ENCODE data around the gene AP1M2.
"Not testable (repeated sequence)": the region's sequence is repeated elsewhere in the genome, so short reads cannot be mapped to it uniquely, and the experiment has no call there.

Gene AP1M2

DNA sequence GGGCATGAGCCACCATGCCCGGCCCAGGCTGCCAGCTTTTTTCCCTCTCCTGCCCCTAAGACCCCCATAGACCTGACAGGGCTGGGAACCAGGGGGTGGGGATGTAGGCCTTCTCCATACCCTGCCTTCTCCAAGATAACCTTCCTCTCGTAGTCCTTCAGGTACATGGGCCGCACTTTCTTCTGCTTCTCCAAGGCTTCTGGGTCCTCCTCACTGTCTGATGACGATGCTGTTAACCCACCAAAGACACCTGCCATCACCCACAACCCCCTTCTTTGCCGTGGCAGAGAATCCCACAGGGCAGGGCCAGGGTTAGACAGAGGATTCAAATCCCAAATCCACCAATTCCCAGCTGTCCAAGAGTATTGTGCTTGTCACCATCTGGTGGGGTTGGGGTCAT is 24.5 kb downstream of the AP1M2 start:
- no peak for DNase-seq

DNA sequence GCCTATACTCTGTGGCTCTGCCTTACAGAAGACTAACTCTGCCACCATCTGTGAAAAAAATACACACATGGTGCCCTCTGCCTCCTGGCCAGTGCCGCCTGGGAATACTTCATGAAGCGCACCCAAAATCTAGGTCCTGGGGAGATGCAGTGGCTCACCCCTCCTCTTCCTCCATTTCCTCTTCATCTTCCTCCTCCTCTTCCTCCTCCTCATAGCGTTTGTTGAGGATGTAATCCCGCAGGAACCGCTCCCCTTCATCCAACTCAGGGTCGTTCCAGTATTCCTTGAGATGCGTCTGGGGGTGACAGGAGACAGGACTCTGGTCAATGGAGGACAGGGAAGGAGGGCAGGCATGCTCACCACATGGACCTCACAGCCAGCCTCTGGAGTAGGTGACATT is 27.0 kb downstream of the AP1M2 start:
- DNase-seq, result no peak

DNA sequence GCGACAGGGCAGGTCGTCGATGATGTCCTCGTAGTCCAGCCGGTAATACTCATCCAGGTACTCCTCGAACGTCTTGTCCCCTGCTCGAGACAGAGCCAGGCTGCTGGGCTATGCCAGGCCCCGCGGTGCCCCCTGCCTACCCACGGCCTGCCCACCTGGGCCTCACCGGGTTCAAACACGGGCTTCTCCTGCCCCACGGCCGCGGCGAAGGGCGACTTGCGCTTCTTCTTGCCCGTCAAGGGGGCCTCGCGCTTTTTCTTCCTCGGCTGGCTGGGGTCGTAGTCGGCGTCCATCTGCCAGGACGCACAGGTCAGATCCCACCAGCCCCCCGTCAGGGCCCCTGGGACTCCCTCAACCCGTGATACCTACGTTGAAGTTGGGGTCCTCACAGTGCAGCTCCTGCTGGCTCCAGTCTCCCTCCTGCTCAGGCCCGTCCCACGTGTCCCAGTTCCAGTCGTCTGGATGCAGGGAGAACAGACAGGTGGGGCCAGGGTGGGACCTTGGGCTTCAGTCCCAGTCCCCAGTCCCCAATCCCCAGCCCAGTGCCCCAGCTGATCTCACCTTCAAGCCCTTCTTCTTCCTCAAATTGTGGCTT is 29.4 kb downstream of the AP1M2 start:
- no peak for DNase-seq

DNA sequence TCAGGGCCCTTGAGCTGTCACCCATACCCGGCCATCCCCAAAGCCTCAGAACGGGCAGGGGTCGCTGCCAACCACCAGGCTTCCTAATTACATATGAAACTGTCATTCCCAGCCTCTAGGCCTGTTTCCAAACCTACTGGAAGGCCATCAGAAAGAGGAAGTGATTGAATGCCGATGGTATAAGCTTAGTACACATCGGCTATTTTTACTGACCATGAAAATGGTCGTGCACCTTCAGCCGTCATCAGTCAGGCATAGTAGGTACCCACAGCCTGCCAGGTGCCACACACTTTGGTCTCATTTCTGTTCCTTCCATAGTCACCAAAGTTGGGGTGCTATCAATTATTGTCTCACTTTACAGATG is 31.5 kb downstream of the AP1M2 start:
- no peak for DNase-seq

DNA sequence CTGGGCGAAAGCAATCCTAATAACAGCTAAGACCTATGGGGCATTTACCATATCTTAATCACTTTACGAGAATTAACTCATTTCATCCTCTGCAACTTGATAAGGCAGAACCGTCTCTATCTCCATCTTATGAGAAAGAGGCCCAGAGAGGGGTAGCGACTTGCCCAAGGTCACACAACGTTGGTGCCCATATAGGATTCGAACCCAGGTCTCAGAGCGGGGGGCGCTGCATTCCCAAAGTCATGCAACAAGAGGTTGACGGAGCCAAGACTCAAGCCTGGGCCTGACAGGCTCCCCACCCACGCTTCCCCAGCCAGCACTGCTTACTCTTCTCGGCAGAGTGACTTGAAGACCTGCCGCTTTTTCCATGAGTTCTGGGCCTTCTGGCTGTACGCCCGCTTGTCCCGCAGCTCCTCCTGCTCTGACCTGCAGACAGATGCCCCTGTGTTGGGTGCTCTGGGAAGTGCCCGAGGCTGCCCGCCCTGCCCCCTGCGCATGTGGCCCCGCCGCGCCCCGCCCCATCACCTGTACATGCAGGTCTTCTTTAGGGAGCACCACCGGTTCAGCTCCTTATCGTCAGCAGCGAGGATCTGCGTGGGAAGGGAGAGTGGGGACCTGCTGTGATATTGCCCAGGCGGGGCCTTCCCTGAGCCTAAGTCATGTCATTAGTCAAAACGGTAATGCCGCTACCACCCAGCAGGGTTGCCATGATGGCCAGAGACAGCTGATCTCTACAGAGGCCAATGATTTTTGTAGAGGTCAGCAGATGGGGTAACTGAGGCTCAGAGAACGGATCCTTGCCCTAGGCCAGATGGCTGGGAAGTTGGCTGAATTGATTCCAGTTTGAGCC is 32.1 kb downstream of the AP1M2 start:
- DNase-seq, result no peak

DNA sequence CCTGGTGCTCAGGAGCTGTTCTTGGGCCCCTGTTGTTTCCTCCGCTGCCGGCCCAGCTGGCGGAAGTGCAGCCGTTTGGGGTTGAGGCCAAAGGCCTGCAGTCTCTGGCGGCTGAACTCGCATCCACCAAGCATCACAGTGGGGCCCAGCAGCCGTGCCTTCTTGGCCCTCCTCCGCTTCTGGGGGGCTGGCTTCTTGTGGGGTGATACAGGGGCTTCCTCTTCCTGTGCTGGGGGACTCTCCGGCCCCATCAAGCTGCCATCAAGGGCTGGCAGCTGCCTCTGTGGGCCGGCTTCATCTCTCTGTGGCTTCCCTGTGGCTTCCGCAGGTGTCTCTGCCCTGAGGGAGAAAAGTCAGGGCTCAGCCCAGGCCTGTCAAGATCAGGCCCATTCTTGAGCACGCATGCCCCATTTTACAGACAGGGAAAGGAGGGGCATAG is 33.1 kb downstream of the AP1M2 start:
- DNase-seq, result no peak

DNA sequence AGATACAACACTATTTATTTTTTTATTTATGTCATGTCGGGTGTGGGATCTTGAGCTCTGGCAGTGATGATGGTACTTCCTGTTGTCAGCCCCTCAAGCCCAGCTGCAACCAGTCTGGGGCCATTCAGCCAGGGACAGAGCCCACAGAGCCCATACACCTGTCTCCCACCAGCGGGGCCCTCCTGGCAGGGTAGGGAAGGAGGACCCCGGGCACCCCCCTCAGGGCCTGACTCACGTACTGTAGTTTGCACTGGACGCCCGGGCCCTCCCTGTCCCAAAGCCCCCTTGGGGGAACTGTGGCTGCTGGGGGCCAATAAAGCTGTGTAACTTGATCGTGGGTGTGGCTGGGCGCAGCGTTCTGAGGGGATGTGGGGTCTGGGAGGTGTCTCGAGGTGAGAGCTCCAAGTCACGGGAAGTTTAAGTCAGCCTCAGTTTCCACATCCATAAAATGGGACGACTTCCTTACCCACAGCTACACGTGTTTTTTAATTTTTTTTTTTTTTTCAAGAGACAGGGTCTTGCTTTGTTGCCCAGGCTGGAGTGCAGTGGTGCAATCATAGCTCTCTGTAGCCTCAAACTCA is 33.9 kb downstream of the AP1M2 start:
- DNase-seq, result no peak

DNA sequence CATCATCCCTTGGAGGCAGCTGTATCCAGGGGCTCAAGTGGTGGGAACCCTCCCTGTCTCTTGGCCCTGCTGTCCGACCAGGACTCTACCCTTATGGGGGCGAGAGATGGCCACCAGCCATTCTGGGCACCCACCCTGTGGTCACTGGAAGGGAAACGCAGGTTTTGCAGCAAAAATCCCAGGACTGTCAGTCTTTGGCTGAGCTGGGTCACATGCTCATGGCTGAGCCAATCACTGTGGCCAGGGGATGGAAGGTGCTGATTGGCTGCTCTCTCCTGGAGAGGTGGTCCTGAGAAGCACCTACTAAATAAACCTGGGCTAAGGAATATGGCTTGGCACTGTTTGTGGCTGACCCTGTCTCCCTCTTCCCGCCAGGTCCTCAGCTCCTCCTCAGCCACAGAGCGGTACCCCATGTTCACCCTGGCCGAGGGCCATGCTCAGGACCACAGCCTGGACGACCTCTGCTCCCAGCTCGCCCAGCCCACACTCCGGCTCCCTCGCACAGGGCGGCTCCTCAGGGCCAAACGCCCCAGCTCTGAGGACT is 34.5 kb downstream of the AP1M2 start:
- DNase-seq, result no peak

DNA sequence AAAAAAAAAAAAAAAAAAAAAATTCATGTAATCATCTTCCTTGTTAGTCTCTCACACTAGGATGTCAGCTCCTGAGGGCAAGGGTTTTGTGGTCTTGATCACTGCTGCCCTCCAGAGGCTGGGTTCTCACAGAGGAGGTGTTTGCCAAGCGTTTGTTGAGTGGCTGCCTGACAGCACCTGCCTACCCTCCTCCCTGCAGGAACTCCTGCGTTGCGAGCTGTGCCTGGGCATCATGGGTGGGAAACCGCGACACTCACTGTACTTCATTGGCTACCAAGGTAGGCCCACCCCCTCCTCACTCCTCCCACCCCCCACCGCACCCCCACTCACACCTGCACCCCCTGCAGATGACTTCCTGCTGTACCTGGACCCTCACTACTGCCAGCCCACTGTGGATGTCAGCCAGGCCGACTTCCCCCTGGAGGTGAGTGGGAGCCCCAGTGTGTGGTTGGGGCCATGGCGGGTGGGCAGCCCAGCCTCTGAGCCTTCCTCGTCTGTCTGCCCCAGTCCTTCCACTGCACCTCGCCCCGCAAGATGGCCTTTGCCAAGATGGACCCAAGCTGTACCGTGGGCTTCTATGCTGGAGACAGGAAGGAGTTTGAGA is 35.3 kb downstream of the AP1M2 start:
- no peak for DNase-seq

DNA sequence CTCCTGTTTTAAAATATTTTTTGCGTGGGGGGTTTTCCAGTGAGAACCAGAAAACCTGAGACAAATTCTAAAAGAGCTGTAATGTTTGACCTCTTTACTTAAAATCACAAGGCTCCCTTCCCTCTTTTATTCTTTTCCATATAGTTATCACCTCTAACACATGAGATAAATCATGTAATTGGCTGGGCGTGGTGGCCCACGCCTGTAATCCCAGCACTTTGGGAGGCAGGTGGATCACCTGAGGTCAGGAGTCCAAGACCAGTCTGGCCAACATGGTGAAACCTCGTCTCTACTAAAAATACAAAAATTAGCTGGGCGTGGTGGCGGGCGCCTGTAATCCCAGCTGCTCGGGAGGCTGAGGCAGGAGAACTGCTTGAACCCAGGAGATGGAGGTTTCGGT is 36.1 kb downstream of the AP1M2 start:
- DNase-seq, result not testable (repeated sequence)

DNA sequence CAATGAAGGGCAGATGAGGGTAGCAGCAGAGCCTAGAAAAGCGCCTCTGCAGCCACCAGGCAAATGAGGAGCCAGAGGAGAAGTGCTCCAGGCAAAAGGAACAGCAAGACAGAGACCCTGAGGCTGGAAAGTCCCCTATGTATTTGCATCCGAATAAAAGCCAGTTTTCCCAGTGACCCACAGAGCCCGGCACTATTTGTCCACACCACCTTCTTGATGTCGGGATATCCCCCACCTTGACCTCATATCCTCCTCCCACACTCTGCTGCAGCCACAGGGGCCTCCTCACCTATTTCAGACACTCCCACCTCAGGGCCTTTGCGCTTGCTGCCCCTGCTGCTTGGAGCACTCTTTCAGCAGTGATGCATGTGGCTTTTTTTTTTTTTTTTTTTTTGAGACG is 36.8 kb downstream of the AP1M2 start:
- DNase-seq, result no peak

DNA sequence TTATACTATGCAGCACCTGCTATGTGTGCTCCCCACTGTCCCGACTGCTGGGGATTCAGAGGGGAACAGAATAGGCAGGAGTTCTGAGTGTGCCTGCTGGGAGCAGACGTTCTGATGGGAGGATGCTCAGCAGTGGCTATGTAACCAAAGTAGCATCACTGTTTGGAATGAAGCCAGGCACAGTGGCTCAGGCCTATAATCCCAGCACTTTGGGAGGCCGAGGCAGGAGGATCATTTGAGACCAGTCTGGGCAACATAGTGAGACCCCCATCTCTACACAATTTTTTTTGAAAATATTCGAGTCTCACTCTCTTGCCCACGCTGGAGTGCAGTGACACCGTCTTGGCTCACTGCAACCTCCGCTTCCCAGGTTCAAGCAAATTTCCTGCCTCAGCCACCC is 37.4 kb downstream of the AP1M2 start:
- no peak for DNase-seq

DNA sequence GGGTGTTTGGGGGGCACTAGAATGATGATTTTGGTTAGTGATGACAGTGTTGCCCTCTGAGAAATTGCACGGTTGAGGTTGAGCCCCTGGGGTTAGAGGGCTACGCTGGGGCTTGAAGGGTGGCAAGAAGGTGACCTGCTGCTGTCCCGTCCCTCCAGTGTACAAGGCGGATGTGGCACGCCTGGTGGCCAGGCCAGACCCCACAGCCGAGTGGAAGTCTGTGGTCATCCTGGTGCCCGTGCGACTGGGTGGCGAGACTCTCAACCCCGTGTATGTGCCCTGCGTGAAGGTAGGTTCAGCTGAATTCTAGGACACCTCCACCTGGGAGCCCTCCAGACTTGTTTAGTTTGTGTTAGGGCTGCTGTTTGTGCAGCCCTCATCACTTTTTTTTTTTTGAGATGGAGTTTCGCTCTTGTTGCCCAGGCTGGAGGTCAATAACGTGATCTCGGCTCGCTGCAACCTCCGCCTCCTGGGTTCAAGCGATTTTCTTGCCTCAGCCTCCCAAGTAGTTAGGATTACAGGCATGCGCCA is 38.3 kb downstream of the AP1M2 start:
- DNase-seq, result no peak

DNA sequence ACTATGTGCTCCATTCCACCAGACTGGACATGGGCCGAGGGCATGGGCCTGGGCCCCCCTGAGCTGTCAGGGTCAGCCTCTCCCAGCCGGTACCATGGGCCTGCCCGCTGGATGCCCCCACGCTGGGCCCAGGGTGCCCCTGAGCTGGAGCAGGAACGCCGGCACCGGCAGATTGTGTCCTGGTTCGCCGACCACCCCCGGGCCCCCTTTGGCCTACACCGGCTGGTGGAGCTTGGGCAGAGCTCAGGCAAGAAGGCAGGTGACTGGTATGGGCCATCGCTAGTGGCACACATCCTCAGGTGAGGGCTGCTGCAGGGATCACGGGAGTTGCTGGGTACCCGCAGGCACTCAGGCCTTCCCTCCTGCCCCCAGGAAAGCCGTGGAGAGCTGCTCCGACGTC is 40.3 kb downstream of the AP1M2 start:
- DNase-seq, result no peak

DNA sequence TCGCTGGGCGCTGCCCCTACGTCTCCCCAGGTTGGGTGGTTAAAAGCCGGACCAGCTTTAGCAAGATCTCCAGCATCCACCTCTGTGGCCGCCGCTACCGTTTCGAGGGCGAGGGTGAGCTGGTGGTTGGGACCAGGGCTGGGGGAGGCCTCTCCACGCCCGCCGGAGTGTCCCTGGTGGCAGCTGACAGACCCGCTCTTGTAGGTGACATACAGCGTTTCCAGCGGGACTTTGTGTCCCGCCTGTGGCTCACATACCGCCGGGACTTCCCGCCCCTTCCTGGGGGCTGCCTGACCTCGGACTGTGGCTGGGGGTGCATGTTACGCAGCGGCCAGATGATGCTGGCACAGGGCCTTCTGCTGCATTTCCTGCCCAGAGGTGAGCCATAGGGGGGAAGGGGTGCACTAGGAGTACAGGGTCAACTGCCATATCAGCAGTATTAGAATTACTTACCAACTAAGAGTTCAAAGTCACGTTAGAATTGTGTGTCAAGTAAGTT is 42.3 kb downstream of the AP1M2 start:
- DNase-seq, result no peak

DNA sequence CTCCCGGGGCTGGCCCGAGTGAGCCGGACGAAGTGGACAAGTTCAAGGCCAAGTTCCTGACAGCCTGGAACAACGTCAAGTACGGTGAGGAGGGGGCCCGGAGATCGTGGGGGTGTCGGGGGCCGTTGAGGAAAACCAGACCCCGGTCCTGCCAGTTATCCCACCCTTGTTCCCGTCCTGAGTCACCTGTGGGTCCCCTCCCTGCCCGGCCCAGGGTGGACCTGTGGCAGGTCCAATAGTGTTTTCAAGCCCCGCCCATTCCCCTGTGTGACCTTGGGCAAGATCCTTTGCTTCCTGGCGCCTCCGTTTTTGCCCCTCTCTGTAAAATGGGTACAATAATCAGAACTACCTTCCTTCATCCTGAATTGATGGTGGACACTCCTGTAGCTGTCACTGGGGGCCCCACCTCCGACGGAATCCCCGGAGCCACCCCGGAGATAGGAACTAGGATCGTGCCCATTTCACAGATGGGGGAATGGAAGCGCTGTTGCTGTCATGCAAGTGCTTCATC is 42.8 kb downstream of the AP1M2 start:
- DNase-seq, result no peak

DNA sequence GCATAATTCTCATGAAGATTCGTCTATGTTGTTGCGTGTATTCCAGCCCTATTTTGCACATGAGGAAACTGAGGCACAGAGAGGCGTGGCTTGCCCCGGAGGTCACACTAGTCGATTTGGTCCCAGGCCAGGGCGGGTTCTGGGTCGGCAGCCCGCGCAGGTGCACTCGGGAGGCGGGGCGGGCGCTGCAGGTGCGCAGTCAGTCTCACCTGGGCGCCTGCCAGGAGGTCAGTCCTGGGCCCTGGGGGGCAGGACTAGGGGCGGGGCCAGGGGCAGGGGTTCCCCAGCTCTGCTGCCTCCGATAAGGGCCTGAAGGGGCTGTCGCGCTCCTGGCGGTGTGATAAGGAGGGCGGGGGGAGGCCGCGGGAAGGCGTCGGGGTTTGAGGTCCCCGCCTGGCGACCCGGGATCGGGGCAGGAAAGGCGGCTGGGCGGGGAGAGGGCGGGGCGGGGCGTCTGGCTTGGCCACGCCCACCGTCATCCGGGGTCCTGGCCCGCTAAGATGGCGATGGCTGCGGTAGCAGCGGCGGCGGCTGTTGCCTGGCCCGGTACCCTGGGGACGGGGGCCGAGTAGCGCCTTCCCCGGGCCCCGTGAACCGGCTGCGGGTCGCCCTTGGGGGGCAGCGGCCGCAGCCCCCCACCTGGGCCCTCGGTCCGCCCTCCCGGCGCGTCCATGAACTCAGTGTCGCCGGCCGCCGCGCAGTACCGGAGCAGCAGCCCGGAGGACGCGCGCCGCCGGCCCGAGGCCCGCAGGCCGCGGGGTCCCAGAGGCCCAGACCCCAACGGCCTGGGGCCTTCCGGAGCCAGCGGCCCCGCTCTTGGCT is 43.5 kb downstream of the AP1M2 start, which contains the start of gene ATG4D:
TSS of gene ATG4D (plus strand) at position 485 of the 822 bp plus-strand sequence. CDS start at position 672, 187 bp downstream.
- DNase-seq, result peak; percentile 55

DNA sequence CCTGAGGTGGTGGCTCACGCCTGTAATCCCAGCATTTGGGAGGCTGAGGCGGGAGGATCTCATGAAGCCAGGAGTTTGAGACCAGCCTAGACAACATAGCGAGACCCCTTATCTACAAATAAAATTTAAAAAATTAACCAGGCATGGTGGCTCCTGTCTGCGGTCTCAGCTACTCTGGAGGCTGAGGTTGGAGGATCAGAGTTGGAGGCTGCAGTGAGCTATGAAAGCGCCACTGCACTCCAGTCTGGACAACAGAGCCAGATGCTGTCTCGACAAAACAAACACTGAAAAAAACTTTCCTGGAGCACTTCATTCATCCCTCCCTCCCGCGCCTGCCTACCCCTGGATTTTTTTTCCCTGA is 44.1 kb downstream of the AP1M2 start:
- DNase-seq, result no peak

DNA sequence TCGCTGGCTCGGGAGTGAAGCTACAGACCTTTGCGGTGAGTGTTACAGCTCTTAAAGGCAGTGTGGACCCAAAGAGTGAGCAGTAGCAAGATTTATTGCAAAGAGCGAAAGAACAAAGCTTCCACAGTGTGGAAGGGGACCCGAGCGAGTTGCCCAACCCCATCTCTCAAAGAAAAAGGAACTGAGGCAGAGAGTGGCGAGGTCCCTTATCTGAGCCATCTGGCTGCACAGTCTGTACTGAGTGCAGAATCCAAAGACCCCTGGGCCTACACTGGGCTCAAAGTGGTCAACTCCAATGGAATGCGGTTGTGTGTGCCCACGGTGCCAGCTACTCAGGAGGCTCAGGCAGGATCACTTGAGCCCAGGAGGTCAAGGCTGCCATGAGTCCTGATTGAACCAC is 48.1 kb downstream of the AP1M2 start:
- DNase-seq, result not testable (repeated sequence)

DNA sequence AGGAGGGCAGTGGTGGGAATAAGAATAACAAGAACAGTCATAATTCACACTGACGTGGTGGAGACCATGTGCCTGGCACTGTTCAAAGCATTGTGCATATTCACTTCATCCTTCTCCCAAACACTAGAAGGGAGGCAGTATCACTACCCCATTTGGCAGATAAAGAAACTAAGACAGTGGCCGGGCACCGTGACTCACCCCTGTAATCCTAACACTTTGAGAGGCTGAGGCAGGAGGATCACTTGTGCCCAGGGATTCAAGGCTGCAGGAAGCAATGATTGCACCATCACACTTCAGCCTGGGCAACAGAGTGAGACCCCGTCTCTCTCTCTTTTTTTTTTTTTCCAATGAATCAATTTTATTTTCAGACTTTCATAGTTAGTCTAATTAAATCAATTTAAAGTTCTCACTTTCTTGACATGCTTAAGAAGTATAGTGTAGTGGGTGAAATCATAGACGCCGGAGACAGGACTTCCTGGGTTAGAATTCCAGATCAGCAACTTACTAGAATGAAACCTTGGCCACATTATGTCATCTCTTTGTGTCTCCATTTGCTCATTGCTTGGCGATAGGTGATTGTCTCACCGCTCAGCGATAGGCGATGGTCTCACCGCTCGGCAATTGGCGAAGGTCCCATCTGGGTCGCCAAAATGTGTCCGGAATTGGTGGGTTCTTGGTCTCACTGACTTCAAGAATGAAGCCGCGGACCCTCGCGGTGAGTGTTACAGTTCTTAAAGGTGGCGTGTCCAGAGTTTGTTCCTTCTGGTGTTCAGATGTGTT is 48.7 kb downstream of the AP1M2 start:
- no peak for DNase-seq

DNA sequence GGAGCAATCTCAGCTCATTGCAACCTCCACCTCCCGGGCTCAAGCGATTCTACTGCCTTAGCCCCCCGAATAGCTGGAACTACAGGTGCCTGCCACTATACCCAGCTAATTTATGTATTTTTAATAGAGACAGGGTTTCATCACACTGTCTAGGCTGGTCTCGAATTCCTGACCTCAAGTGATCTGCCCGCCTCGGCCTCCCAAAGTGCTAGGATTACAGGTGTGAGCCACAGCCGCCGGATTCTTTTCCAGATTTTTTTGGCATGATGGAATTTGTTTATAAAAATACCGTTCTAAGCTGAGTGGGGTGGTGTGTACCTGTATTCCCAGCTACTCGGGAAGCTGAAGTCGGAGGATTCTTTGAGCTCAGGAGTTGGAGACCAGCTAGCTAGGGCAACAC is 49.4 kb downstream of the AP1M2 start:
- no peak for DNase-seq
